Endothelial cell of umbilical vein (primary cell): ENCODE measurements around the gene CAMKMT.

Experiments
- EZH2 ChIP-seq: IDR thresholded peaks from 2 replicates; pipeline ENCODE4 v1.6.1; 2012; ENCODE audit warnings: borderline replicate concordance, low read depth, mild to moderate bottlenecking, moderate library complexity, low read length, inconsistent platforms; ENCODE audit not compliant: severe bottlenecking
- FOS ChIP-seq: IDR thresholded peaks from 2 replicates; pipeline ENCODE4 v1.6.1; 2011; ENCODE audit warnings: mild to moderate bottlenecking, low read length, moderate library complexity, borderline replicate concordance; ENCODE audit not compliant: insufficient read depth
- GATA2 ChIP-seq: IDR thresholded peaks from 2 replicates; pipeline ENCODE4 v1.7.0; 2011; ENCODE audit warnings: low read depth, mild to moderate bottlenecking, moderate library complexity, mixed read lengths, low read length; ENCODE audit not compliant: insufficient read length, insufficient read depth
- JUN ChIP-seq: IDR thresholded peaks from 2 replicates; pipeline ENCODE4 v1.6.1; 2011; ENCODE audit warnings: borderline replicate concordance, low read depth; ENCODE audit not compliant: insufficient read length, insufficient read depth
- MYC ChIP-seq: IDR thresholded peaks from one replicate; pipeline ENCODE4 v1.6.1; 2011; ENCODE audit warnings: mild to moderate bottlenecking, low read depth, low read length
- POLR2A ChIP-seq: IDR thresholded peaks from 2 replicates; pipeline ENCODE4 v1.6.1; 2012; ENCODE audit warnings: low read depth, mild to moderate bottlenecking, control low read depth, low read length
- POLR2AphosphoS5 ChIP-seq: IDR thresholded peaks from 2 replicates; pipeline ENCODE4 v1.6.1; 2012; ENCODE audit warnings: low read depth, mild to moderate bottlenecking, control low read depth, low read length, moderate library complexity; ENCODE audit not compliant: insufficient read depth
- TF ChIP-seq, protein P1 (sequence below), 2 donors: IDR thresholded peaks; 1 replicate in 1 of 2; 2 replicates in 1 of 2; pipeline ENCODE4 v1.5.1; 2011; ENCODE audit warnings: low read length in 2 of 2, mild to moderate bottlenecking in 2 of 2, moderate library complexity in 2 of 2, control low read depth in 1 of 2, inconsistent platforms in 1 of 2, low read depth in 1 of 2; ENCODE audit not compliant: insufficient read depth in 1 of 2; ENCODE audit errors: extremely low read depth in 1 of 2
- TF ChIP-seq, protein P2 (sequence below): IDR thresholded peaks from 2 replicates; pipeline ENCODE4 v1.6.1; 2011; ENCODE audit not compliant: insufficient read depth, insufficient read length

DNA sequence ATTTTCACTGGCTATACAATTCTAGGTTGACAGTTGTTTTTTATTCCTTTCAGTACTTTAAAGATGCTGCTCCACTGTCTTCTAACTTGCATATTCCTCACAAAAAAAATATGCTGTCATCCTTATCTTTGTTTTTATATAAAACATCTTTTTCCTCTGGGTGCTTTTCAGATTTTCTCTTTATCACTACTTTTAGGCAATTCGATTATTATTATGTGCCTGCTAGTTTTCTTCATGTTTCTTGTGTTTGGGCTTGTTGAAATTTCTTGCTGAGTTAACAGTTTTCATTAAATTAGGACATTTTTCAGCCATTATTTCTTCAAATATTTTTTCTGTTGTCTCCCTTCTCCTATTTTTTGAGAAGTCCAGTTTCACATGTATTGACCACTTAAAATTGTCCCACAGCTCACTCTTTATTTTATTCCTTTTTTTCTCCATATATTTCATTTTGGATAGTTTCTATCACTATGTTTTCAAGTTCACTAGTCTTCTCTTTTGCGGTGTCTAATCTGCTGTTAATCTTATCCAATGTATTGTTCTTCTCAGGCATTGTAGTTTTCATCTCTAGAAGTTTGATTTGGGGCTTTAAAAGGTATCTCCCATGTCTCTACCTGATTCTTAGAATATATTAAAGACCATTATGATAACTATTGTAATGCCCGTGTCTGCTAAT, 374.7 kb downstream of the CAMKMT start:
- TF ChIP-seq POLR2A, result no peak
- TF ChIP-seq, protein P1, sequence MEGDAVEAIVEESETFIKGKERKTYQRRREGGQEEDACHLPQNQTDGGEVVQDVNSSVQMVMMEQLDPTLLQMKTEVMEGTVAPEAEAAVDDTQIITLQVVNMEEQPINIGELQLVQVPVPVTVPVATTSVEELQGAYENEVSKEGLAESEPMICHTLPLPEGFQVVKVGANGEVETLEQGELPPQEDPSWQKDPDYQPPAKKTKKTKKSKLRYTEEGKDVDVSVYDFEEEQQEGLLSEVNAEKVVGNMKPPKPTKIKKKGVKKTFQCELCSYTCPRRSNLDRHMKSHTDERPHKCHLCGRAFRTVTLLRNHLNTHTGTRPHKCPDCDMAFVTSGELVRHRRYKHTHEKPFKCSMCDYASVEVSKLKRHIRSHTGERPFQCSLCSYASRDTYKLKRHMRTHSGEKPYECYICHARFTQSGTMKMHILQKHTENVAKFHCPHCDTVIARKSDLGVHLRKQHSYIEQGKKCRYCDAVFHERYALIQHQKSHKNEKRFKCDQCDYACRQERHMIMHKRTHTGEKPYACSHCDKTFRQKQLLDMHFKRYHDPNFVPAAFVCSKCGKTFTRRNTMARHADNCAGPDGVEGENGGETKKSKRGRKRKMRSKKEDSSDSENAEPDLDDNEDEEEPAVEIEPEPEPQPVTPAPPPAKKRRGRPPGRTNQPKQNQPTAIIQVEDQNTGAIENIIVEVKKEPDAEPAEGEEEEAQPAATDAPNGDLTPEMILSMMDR (IDR thresholded peaks at IDR 0.05; ENCODE audit: extremely low read depth in 1 of 2, insufficient read depth in 1 of 2, low read depth in 1 of 2, low read length in 2 of 2), result no peak
- no peak for TF ChIP-seq POLR2AphosphoS5
- TF ChIP-seq EZH2, result no peak
- TF ChIP-seq, protein P2, sequence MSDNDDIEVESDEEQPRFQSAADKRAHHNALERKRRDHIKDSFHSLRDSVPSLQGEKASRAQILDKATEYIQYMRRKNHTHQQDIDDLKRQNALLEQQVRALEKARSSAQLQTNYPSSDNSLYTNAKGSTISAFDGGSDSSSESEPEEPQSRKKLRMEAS, result no peak
- no peak for TF ChIP-seq MYC
- TF ChIP-seq JUN, result no peak
- TF ChIP-seq FOS, result no peak
- no peak for TF ChIP-seq GATA2
